GM18867 (cell line): ENCODE data around the gene GCSAML.
A peak's percentile ranks its signal among the peaks of the same experiment; 100 is the strongest.

Experiments used
- ATAC-seq: cut with Tn5 transposase; IDR thresholded peaks from one replicate; pipeline ENCODE4 v1.9.1; 2021; ENCODE audit warnings: mild to moderate bottlenecking, moderate library complexity; ENCODE audit not compliant: unreplicated experiment

GCSAML gene

GRCh38 chr1:247574236-247574635 lies 25.3 kb downstream of the GCSAML start:
- no peak for ATAC-seq

DNA sequence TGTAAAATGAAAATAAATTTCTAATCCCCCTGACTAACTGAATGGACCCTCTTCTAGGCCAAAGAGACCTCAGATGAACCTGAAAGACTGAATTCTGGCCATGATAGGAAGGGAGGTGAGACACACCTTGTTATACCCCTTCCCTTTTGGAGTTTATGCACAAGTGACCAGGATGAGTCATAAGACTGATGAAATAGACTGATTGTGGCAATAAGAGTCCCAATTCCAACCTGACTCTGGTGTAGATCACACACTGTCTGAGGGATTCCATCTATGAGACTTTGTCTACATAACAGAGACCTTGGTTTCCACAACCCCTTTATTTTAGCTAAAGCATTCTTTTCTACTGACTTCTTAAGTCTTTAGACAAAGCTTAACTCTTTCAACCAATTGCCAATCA lies 25.7 kb downstream of the GCSAML start:
- ATAC-seq: no peak

GRCh38 chr1:247576514-247576913 lies 27.6 kb downstream of the GCSAML start:
- peak; percentile 59 for ATAC-seq

DNA sequence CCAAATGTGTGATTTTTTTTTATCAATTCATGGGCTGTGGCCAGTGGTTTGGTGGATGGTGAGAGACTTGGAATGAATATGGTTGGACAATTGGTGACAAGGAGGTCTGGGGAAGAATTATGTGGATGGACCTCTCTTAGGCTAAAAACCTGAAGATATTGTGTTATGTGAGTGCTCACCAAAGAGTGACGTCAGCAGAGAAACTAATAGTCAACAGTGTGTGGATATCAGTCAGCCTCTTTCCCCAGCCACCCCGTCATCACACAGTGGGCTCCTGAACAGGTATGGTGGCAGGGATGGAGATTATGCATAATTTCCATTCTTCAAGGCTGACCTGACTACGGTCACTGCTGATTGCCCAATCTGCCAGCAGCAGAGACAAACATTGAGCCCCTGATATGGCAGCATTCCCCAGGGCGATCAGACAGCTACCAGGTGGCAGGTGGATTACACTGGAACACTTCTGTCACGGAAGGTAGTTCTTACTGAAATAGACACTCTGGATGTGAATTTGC lies 30.1 kb downstream of the GCSAML start:
- ATAC-seq: no peak

DNA sequence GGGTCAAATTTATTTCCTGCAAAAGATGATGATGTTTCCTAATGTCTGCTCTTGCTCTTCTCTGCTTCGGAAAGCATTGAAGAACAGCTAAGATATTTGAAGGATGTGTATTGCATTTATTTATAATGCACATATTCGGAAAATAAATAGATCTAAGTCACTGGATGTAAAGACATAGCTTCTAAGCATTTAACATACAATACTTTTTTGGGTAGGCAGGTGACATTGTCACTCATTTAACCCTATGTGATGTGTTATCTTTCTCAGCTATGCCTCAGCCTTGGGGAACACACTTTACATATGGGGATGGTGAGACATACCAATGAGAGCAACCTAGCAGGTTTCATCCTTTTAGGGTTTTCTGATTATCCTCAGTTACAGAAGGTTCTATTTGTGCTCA lies 39.1 kb downstream of the GCSAML start, which contains the start of gene OR2G2:
OR2G2 (plus strand) TSS at position 301 of the 400 bp plus-strand sequence; CDS start at position 301, 0 bp downstream.
- no peak for ATAC-seq

GRCh38 chr1:247605286-247605685 lies 56.4 kb downstream of the GCSAML start, which contains the start of gene OR2G3:
OR2G3 (plus strand) TSS chr1:247605586; CDS start chr1:247605586, 0 bp downstream.
- ATAC-seq: no peak

DNA sequence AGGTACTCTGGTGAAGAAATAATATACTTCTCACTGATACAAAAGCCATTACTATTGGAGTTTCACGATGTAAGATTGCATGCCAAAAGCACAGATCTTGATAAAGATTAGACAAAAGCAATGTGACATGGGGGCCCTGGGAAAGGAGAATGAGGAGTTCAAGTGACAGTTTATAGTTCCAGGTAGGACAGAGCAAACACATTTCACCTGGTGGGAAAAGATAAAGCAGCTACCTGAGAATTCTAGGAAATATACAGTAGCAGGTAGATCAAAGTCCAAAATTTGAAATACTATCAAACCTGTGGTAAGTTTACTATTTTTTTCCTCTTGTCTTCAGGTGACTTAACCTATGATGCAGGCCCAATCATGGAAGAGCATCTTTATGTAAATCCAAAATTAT lies 64.5 kb downstream of the GCSAML start:
- no peak for ATAC-seq

GRCh38 chr1:247614625-247615024 lies 65.7 kb downstream of the GCSAML start:
- no peak for ATAC-seq
